Measurements from ENCODE around the gene CKS1B. TPM values are rescaled to one million over a fixed set of nuclear protein-coding genes. Genes with fewer than 3 reads are reported as not detected.

The CKS1B gene
- total and polyA plus RNA-seq, 9 of the 15 experiments (the other 6 are each of a cell fraction or from before 2014, with no cell fraction given) = 215 to 1,103 (median 460) TPM

DNA sequence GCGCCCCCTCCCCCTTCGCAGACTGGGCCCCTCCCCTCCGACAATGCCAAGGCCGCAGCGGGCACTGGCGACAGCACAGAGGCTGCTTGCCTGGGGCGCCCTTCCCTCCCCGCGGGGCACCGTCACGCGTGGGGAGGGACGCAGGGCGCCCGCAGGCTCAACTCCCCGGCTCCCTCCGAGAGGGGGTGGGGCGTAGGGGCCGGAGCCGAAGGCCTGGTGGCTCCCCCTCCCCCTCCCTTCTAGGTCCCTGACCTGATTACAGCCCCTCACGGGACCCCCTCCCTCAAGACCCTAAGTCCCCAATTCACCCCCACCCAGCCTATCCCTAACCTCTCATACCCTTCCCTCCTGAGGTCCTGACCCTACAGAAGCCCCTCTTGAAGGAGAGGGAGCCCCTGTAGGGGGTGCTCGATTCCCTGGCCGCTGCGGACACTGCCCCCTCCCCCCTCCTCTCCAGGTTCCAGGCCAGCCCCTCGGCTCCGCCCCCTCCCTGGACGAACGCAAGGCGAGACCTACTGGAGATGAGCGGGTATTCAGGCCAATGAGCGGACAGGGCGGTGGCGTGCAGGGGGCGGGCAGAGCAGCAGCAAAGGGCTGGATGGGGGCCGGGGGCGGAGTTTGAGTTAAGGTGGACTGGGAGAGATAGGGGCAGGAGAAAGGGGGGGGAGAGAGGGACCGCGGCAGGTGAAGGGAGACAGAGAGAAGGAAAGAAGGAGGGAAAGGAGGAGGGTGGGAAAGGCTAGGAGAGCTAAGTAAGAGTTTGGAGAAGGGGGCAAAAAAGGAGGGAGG is 27.4 kb downstream of the CKS1B start (continued):
- TF ChIP-seq TRIM24 (IDR thresholded peaks at IDR 0.05) = peak; percentile 36 to 75; a peak in 3 of 4 replicates
- TF ChIP-seq GATAD2A (IDR thresholded peaks at IDR 0.05) = peak; percentile 99
- no peak for TF ChIP-seq RFX1 (IDR thresholded peaks at IDR 0.05)
- TF ChIP-seq, protein P1, sequence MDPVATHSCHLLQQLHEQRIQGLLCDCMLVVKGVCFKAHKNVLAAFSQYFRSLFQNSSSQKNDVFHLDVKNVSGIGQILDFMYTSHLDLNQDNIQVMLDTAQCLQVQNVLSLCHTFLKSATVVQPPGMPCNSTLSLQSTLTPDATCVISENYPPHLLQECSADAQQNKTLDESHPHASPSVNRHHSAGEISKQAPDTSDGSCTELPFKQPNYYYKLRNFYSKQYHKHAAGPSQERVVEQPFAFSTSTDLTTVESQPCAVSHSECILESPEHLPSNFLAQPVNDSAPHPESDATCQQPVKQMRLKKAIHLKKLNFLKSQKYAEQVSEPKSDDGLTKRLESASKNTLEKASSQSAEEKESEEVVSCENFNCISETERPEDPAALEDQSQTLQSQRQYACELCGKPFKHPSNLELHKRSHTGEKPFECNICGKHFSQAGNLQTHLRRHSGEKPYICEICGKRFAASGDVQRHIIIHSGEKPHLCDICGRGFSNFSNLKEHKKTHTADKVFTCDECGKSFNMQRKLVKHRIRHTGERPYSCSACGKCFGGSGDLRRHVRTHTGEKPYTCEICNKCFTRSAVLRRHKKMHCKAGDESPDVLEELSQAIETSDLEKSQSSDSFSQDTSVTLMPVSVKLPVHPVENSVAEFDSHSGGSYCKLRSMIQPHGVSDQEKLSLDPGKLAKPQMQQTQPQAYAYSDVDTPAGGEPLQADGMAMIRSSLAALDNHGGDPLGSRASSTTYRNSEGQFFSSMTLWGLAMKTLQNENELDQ (CRISPR knock-in tag; IDR thresholded peaks at IDR 0.05; ENCODE audit: borderline replicate concordance) = no peak
- no peak for TF ChIP-seq POLR2G (IDR thresholded peaks at IDR 0.05; ENCODE audit: low read depth, low read length)
- TF ChIP-seq, protein P2, sequence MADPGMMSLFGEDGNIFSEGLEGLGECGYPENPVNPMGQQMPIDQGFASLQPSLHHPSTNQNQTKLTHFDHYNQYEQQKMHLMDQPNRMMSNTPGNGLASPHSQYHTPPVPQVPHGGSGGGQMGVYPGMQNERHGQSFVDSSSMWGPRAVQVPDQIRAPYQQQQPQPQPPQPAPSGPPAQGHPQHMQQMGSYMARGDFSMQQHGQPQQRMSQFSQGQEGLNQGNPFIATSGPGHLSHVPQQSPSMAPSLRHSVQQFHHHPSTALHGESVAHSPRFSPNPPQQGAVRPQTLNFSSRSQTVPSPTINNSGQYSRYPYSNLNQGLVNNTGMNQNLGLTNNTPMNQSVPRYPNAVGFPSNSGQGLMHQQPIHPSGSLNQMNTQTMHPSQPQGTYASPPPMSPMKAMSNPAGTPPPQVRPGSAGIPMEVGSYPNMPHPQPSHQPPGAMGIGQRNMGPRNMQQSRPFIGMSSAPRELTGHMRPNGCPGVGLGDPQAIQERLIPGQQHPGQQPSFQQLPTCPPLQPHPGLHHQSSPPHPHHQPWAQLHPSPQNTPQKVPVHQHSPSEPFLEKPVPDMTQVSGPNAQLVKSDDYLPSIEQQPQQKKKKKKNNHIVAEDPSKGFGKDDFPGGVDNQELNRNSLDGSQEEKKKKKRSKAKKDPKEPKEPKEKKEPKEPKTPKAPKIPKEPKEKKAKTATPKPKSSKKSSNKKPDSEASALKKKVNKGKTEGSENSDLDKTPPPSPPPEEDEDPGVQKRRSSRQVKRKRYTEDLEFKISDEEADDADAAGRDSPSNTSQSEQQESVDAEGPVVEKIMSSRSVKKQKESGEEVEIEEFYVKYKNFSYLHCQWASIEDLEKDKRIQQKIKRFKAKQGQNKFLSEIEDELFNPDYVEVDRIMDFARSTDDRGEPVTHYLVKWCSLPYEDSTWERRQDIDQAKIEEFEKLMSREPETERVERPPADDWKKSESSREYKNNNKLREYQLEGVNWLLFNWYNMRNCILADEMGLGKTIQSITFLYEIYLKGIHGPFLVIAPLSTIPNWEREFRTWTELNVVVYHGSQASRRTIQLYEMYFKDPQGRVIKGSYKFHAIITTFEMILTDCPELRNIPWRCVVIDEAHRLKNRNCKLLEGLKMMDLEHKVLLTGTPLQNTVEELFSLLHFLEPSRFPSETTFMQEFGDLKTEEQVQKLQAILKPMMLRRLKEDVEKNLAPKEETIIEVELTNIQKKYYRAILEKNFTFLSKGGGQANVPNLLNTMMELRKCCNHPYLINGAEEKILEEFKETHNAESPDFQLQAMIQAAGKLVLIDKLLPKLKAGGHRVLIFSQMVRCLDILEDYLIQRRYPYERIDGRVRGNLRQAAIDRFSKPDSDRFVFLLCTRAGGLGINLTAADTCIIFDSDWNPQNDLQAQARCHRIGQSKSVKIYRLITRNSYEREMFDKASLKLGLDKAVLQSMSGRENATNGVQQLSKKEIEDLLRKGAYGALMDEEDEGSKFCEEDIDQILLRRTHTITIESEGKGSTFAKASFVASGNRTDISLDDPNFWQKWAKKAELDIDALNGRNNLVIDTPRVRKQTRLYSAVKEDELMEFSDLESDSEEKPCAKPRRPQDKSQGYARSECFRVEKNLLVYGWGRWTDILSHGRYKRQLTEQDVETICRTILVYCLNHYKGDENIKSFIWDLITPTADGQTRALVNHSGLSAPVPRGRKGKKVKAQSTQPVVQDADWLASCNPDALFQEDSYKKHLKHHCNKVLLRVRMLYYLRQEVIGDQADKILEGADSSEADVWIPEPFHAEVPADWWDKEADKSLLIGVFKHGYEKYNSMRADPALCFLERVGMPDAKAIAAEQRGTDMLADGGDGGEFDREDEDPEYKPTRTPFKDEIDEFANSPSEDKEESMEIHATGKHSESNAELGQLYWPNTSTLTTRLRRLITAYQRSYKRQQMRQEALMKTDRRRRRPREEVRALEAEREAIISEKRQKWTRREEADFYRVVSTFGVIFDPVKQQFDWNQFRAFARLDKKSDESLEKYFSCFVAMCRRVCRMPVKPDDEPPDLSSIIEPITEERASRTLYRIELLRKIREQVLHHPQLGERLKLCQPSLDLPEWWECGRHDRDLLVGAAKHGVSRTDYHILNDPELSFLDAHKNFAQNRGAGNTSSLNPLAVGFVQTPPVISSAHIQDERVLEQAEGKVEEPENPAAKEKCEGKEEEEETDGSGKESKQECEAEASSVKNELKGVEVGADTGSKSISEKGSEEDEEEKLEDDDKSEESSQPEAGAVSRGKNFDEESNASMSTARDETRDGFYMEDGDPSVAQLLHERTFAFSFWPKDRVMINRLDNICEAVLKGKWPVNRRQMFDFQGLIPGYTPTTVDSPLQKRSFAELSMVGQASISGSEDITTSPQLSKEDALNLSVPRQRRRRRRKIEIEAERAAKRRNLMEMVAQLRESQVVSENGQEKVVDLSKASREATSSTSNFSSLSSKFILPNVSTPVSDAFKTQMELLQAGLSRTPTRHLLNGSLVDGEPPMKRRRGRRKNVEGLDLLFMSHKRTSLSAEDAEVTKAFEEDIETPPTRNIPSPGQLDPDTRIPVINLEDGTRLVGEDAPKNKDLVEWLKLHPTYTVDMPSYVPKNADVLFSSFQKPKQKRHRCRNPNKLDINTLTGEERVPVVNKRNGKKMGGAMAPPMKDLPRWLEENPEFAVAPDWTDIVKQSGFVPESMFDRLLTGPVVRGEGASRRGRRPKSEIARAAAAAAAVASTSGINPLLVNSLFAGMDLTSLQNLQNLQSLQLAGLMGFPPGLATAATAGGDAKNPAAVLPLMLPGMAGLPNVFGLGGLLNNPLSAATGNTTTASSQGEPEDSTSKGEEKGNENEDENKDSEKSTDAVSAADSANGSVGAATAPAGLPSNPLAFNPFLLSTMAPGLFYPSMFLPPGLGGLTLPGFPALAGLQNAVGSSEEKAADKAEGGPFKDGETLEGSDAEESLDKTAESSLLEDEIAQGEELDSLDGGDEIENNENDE (IDR thresholded peaks at IDR 0.05; ENCODE audit: low read depth, low read length) = no peak
- peak; percentile 65 to 68; a peak in 1 of 4 replicates for TF ChIP-seq ARNT (IDR thresholded peaks at IDR 0.05)
- TF ChIP-seq ZNF79 (CRISPR knock-in tag; IDR thresholded peaks at IDR 0.05; ENCODE audit: low read depth) = no peak
- no peak for TF ChIP-seq ELF1 (tag; IDR thresholded peaks at IDR 0.05)
- TF ChIP-seq ZBTB7A (IDR thresholded peaks at IDR 0.05; ENCODE audit: borderline replicate concordance, control insufficient read depth, low read depth, low read length) = peak; percentile 99
- peak; percentile 46 for TF ChIP-seq BRD9 (IDR thresholded peaks at IDR 0.05; ENCODE audit: low read depth, partially characterized antibody)
- TF ChIP-seq ARID2 (IDR thresholded peaks at IDR 0.05) = no peak
- no peak for TF ChIP-seq ZBTB17 (CRISPR knock-in tag; IDR thresholded peaks at IDR 0.05)
- TF ChIP-seq NFATC3 (IDR thresholded peaks at IDR 0.05) = no peak
- peak; percentile 70 for TF ChIP-seq ASH1L (IDR thresholded peaks at IDR 0.05; ENCODE audit: borderline replicate concordance, low read depth, partially characterized antibody)
